Left lung (tissue), 10 donors: ENCODE results near the gene TMOD4. TPM values are rescaled to one million over a fixed set of nuclear protein-coding genes. Genes with fewer than 3 reads are reported as not detected.

Experiments used
- ATAC-seq: fragments of 200-7000 bp; cut with Tn5 transposase; one replicate; pipeline ENCODE4 v1.9.1; 2020; ENCODE audit warnings: moderate library complexity
- DNase-seq, 4 donors: peaks; one replicate each; pipeline ENCODE4 v3.0.0-alpha.2; 2013 to 2020
- H3K27ac ChIP-seq, 2 donors: fragments of 200-600 bp; sonication (generic) in 1 of 2; one replicate each; pipeline versions ENCODE4 v1.5.0 to v1.8.0; 2020 to 2021
- H3K27me3 ChIP-seq, 2 donors: fragments of 200-600 bp; sonication (generic) in 1 of 2; one replicate each; pipeline versions ENCODE4 v1.5.0 to v1.8.0; 2020 to 2021
- H3K36me3 ChIP-seq, 2 donors: fragments of 200-600 bp; sonication (generic) in 1 of 2; one replicate each; pipeline versions ENCODE4 v1.5.0 to v1.8.0; 2020 to 2021
- H3K4me1 ChIP-seq, 2 donors: fragments of 200-600 bp; one replicate each; pipeline ENCODE4 v1.8.0; 2021
- H3K4me3 ChIP-seq, 2 donors: fragments of 200-600 bp; sonication (generic) in 1 of 2; one replicate each; pipeline versions ENCODE4 v1.5.0 to v1.8.0; 2020 to 2021; ENCODE audit warnings: mild to moderate bottlenecking in 1 of 2
- H3K9me3 ChIP-seq, 2 donors: fragments of 200-600 bp; sonication (generic) in 1 of 2; one replicate each; pipeline versions ENCODE4 v1.5.0 to v1.8.0; 2020 to 2021
- intact Hi-C, 2 donors: fragments of 100-400 bp; cut with DNase I; formaldehyde crosslinking; loops; one replicate each; pipeline versions ENCODE4 v1.11.2 to v1.14.2; 2022
- polyA plus RNA-seq, 6 donors: library from polyadenylated mRNA; unstranded; fragments of 120-200 nt; gene quantifications; one replicate each; pipeline ENCODE4 v1.2.1, GENCODE V29; 2013; ENCODE audit not compliant: insufficient read length in 6 of 6
- total RNA-seq, 2 donors: library from RNA; stranded (reverse); fragmentation: NEBNext Ultra II Directional; extraction: Animal tissue kit (Norgen Biotek cat#: 25700); gene quantifications; one replicate each; pipeline ENCODE4 v1.2.1, GENCODE V29; 2021
- TF ChIP-seq, protein P1 (sequence below), 2 donors: fragments of 200-600 bp; sonication (generic) in 1 of 2; IDR thresholded peaks; one replicate each; pipeline versions ENCODE4 v1.5.0 to v1.8.0; 2021; ENCODE audit warnings: antibody characterized with exemption in 2 of 2
- donor health status: DM: no; HTN: yes; CAD: no.
- donor health status: DM: no; HTN: no; CAD: no.

Gene TMOD4
- total and polyA plus RNA-seq, 8 donors: 0.97 to 2.4 (median 1.5) TPM; not detected in 1

DNA sequence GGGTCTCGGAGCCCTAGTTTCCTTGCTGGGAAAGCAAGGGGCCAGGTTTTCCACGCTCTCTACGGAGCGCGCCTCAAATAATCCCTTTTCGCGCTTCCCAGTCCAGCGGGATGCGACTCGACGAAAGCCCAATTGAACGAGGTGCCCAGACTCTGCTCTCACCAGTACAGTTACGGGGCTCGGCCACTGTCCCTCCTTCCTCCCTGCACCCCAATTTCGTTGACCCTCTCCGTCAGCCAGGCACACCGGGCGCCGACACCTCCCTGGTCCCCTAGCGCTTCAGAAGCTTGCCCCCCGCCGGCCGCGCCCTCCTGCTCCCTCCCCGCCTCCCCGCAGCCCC is 29.7 kb downstream of the TMOD4 start:
- H3K27ac ChIP-seq: peak overlapping the region in 1 of 2 donors; percentile 53
- H3K27me3 ChIP-seq: peaks cover 0 to 17% of the 10 kb centered on the region in 2 donors
- intact Hi-C loops: no loop called here
- peaks cover 8 to 30% of the 10 kb centered on the region in 2 donors for H3K4me1 ChIP-seq
- no peaks in the 10 kb centered on the region for H3K9me3 ChIP-seq
- peak in 1 of 4 donors; percentile 29 for DNase-seq
- TF ChIP-seq, protein P1, sequence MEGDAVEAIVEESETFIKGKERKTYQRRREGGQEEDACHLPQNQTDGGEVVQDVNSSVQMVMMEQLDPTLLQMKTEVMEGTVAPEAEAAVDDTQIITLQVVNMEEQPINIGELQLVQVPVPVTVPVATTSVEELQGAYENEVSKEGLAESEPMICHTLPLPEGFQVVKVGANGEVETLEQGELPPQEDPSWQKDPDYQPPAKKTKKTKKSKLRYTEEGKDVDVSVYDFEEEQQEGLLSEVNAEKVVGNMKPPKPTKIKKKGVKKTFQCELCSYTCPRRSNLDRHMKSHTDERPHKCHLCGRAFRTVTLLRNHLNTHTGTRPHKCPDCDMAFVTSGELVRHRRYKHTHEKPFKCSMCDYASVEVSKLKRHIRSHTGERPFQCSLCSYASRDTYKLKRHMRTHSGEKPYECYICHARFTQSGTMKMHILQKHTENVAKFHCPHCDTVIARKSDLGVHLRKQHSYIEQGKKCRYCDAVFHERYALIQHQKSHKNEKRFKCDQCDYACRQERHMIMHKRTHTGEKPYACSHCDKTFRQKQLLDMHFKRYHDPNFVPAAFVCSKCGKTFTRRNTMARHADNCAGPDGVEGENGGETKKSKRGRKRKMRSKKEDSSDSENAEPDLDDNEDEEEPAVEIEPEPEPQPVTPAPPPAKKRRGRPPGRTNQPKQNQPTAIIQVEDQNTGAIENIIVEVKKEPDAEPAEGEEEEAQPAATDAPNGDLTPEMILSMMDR (IDR thresholded peaks at IDR 0.05): no peak
- H3K36me3 ChIP-seq: no peaks in the 10 kb centered on the region
- peak overlapping the region; percentile 79 to 81 for H3K4me3 ChIP-seq
- peak; percentile 5 for ATAC-seq

- Histone ChIP-seq H3K9me3 (no peaks in the 10 kb centered on the region), H3K27ac (peak overlapping the region in 1 of 2 donors; percentile 53), H3K27me3 (peaks cover 0 to 17% of the 10 kb centered on the region in 2 donors), H3K4me3 (peak overlapping the region; percentile 79 to 81), H3K36me3 (no peaks in the 10 kb centered on the region), H3K4me1 (peaks cover 8 to 30% of the 10 kb centered on the region in 2 donors)
- DNase-seq: peak in 2 of 4 donors; percentile 23 to 35
- ATAC-seq: peak; percentile 36
- intact Hi-C loops: no loop called here
- TF ChIP-seq, protein P1 (IDR thresholded peaks at IDR 0.05): no peak
Observed at GRCh38 chr1:151145304-151146071, 30.3 kb downstream of the TMOD4 start.

DNA sequence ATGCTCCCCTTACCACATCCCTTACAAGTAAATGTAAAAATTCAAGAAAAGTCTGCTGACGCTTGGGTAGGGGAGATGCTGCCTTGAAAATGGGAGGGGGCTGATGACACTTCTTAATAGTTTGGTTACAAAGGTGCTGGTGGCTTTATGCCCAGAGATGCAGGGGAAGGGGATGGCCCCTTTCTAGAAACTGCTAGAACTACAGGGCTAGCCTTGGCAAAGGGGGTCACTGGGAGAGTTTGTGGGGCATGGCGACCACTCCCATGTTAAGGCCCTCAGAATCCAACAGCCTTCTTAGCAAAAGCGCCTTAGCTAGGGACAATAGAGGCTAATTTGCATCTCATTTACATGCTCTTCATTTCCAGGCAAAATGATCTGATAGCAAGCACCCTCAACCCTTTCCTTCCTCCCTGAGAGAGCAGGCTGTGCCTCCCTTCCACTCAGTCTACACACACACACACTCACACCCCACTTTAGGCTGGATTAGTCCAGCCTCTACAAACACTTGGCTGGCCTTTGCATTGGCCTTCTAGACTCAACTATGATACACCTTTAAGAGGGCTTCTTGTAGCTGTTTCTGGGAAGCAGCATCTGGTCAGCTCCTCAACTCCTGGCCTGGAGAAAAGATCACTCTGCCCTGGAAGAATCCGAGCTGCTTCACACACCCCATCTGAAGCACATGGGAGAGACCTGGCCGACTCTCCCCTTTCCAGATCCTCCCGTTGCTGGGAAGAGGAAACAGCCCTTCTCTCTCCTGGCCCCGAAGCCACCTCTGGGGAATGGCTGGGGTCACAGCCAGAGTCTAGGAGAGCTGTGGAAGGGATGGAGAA is 31.1 kb downstream of the TMOD4 start:
- peak in 1 of 4 donors; percentile 50 for DNase-seq
- intact Hi-C loops: no loop called here
- H3K27ac ChIP-seq: no peak overlapping the region

DNA sequence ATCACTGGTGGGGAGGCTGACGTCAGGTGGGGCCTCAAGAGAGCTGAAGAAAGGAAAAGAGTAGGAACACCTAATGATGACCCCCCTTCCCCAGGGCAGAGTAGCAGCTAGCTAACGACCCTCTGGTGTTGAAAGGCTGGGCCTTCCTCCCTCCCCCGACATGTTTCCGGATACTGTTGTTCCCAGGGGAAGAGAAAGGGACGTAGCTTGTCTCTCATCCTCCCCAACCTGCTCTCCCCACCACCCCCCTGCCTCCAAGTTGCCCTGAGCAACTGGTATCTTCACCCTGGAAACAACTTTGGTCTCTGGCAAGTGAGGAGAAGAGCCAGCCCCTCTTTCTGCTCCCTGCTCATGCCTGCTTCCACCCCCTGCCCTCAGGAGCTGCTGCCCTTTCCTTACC is 31.8 kb downstream of the TMOD4 start:
- ATAC-seq: no peak
- Histone ChIP-seq H3K27ac (no peak overlapping the region), H3K27me3 (peaks cover 0 to 17% of the 10 kb centered on the region in 2 donors), H3K4me1 (peaks cover 8 to 30% of the 10 kb centered on the region in 2 donors), H3K36me3 (no peaks in the 10 kb centered on the region), H3K9me3 (no peaks in the 10 kb centered on the region), H3K4me3 (no peak overlapping the region)
- intact Hi-C loops: no loop called here
- DNase-seq: peak in 1 of 4 donors; percentile 22
- TF ChIP-seq, protein P1 (IDR thresholded peaks at IDR 0.05): no peak

More for the DNA sequence above, 31.1 kb downstream of the TMOD4 start:
- peaks cover 0 to 17% of the 10 kb centered on the region in 2 donors for H3K27me3 ChIP-seq
- TF ChIP-seq, protein P1 (IDR thresholded peaks at IDR 0.05): no peak
- peak overlapping the region in 1 of 2 donors; percentile 81 for H3K4me3 ChIP-seq
- no peaks in the 10 kb centered on the region for H3K36me3 ChIP-seq
- peaks cover 8 to 30% of the 10 kb centered on the region in 2 donors for H3K4me1 ChIP-seq
- no peaks in the 10 kb centered on the region for H3K9me3 ChIP-seq
- peak; percentile 58 for ATAC-seq

GRCh38 chr1:151143057-151143435 is 32.7 kb downstream of the TMOD4 start:
- H3K4me1 ChIP-seq: peaks cover 8 to 30% of the 10 kb centered on the region in 2 donors
- intact Hi-C loops: no loop called here
- peaks cover 0 to 17% of the 10 kb centered on the region in 2 donors for H3K27me3 ChIP-seq
- H3K4me3 ChIP-seq: no peak overlapping the region
- no peaks in the 10 kb centered on the region for H3K36me3 ChIP-seq
- no peaks in the 10 kb centered on the region for H3K9me3 ChIP-seq
- H3K27ac ChIP-seq: no peak overlapping the region
- TF ChIP-seq, protein P1 (IDR thresholded peaks at IDR 0.05): no peak
- ATAC-seq (no peak), DNase-seq (no peak)
